ENCODE measurements around the gene PTPRG.

DNA sequence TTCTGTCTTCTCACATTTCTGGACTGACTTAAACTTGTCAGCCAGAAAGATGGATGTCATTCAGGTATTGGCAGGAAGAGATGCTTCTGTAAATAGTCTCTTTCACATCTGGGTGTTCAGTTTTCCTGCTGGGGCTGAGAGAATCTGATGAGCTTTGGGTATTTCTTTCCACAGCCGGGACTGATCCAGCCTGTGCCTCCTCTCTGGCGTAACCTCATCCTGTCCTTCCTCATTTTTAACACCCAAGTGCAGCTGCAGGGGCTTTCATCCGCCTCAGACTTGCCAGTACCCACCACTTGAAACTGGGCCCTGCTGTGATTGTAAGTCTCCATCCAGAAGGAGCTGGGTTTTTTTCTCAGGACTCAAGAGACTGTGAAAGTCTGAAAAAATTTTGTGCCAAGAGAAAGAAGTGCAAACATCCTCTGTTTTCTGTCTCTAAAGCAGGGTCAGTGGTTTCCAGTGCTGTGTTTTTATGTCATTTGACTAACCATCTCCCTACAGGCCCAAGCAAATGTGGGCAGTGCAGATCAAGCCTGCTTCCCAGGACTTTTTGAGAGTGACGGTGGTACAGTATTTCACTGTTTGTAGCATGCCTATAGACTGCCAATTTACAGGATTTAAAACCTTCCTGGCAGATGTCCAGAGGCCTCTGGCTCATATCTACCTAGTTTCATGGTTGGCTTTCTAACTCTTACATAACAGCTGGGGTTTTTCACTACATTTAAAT is 342.7 kb downstream of the PTPRG start:
- TF ChIP-seq, protein P1, sequence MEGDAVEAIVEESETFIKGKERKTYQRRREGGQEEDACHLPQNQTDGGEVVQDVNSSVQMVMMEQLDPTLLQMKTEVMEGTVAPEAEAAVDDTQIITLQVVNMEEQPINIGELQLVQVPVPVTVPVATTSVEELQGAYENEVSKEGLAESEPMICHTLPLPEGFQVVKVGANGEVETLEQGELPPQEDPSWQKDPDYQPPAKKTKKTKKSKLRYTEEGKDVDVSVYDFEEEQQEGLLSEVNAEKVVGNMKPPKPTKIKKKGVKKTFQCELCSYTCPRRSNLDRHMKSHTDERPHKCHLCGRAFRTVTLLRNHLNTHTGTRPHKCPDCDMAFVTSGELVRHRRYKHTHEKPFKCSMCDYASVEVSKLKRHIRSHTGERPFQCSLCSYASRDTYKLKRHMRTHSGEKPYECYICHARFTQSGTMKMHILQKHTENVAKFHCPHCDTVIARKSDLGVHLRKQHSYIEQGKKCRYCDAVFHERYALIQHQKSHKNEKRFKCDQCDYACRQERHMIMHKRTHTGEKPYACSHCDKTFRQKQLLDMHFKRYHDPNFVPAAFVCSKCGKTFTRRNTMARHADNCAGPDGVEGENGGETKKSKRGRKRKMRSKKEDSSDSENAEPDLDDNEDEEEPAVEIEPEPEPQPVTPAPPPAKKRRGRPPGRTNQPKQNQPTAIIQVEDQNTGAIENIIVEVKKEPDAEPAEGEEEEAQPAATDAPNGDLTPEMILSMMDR (IDR thresholded peaks at IDR 0.05; ENCODE audit: insufficient read depth, low read depth, low read length), result no peak
- no peak for TF ChIP-seq EZH2 (IDR thresholded peaks at IDR 0.05; ENCODE audit: insufficient read depth, low read length)
